Brain microvascular endothelial cell (primary cell): Measurements from ENCODE around the gene PTPRN2.

ENCODE experiments used
- DNase-seq: peaks from one replicate; pipeline ENCODE4 v3.0.0-alpha.2; 2020
- H3K27ac ChIP-seq: fragments of 250-450 bp; sonication (Bioruptor Pico); 2 replicates; pipeline ENCODE4 v1.5.1; 2020; ENCODE audit warnings: mild to moderate bottlenecking, moderate library complexity
- H3K27me3 ChIP-seq: fragments of 250-450 bp; sonication (Bioruptor Pico); replicated peaks from 2 replicates; pipeline ENCODE4 v1.5.1; 2020; ENCODE audit warnings: mild to moderate bottlenecking
- H3K36me3 ChIP-seq: fragments of 250-450 bp; sonication (Bioruptor Pico); replicated peaks from 2 replicates; pipeline ENCODE4 v1.5.1; 2020; ENCODE audit warnings: mild to moderate bottlenecking
- H3K4me3 ChIP-seq: 2 replicates; pipeline ENCODE4 v1.5.1; 2011; ENCODE audit warnings: low read depth, mild to moderate bottlenecking, control low read depth, low read length, moderate library complexity
- CTCF ChIP-seq: IDR thresholded peaks from 2 replicates; pipeline ENCODE4 v1.5.1; 2011; ENCODE audit warnings: low read depth, mild to moderate bottlenecking, moderate library complexity, low read length, control low read depth, inconsistent platforms; ENCODE audit errors: missing control alignments
- in situ Hi-C: cut with HindIII; loops from 2 replicates; pipeline ENCODE4 v1.10.0; 2017; ENCODE audit warnings: low sequenced_read_pairs, low pct_ligation_motif_present

The PTPRN2 gene

GRCh38 chr7:158141221-158141582 lies 446.4 kb downstream of the PTPRN2 start:
- in situ Hi-C loops: no loop called here
- no peaks in the 10 kb centered on the region for H3K36me3 ChIP-seq
- no peak overlapping the region for H3K4me3 ChIP-seq
- no peak overlapping the region for H3K27ac ChIP-seq
- no peak for DNase-seq
- TF ChIP-seq CTCF: no peak
- no peaks in the 10 kb centered on the region for H3K27me3 ChIP-seq

GRCh38 chr7:158140538-158141220 lies 446.9 kb downstream of the PTPRN2 start:
- in situ Hi-C loops: no loop called here
- Histone ChIP-seq H3K4me3 (no peak overlapping the region), H3K36me3 (no peaks in the 10 kb centered on the region), H3K27ac (no peak overlapping the region), H3K27me3 (no peaks in the 10 kb centered on the region)
- TF ChIP-seq CTCF: no peak
- DNase-seq: no peak

GRCh38 chr7:158139499-158139898 lies 448.1 kb downstream of the PTPRN2 start:
- no peaks in the 10 kb centered on the region for H3K36me3 ChIP-seq
- no peak for TF ChIP-seq CTCF
- no peaks in the 10 kb centered on the region for H3K27me3 ChIP-seq
- no peak overlapping the region for H3K27ac ChIP-seq
- no peak for DNase-seq
- in situ Hi-C loops: no loop called here
- H3K4me3 ChIP-seq: no peak overlapping the region

- no peak overlapping the region for H3K27ac ChIP-seq
- H3K4me3 ChIP-seq: no peak overlapping the region
- H3K36me3 ChIP-seq: no peaks in the 10 kb centered on the region
- H3K27me3 ChIP-seq: no peaks in the 10 kb centered on the region
- TF ChIP-seq CTCF: no peak
- in situ Hi-C loops: no loop called here
- no peak for DNase-seq
These were observed 449.4 kb downstream of the PTPRN2 start for GRCh38 chr7:158138329-158138597.

GRCh38 chr7:158137516-158138328 lies 449.9 kb downstream of the PTPRN2 start:
- Histone ChIP-seq H3K4me3 (no peak overlapping the region), H3K27ac (no peak overlapping the region), H3K36me3 (no peaks in the 10 kb centered on the region), H3K27me3 (no peaks in the 10 kb centered on the region)
- in situ Hi-C loops: no loop called here
- DNase-seq: no peak
- TF ChIP-seq CTCF: no peak

- in situ Hi-C loops: no loop called here
- Histone ChIP-seq H3K27ac (no peak overlapping the region), H3K27me3 (no peaks in the 10 kb centered on the region), H3K36me3 (no peaks in the 10 kb centered on the region), H3K4me3 (no peak overlapping the region)
- no peak for DNase-seq
- no peak for TF ChIP-seq CTCF
These were observed 451.7 kb downstream of the PTPRN2 start for GRCh38 chr7:158135931-158136330.
